Ovary (tissue), 3 donors: ENCODE results near the gene FAM222A.

Source experiments
- EP300 ChIP-seq: sonication (generic); formaldehyde crosslinking; IDR thresholded peaks from one replicate; pipeline ENCODE4 v1.6.1; 2017; ENCODE audit warnings: antibody characterized with exemption
- POLR2A ChIP-seq: fragments of 450-650 bp; IDR thresholded peaks from one replicate; pipeline ENCODE4 v1.6.1; 2017; ENCODE audit warnings: antibody characterized with exemption, mild to moderate bottlenecking, moderate library complexity
- TF ChIP-seq, protein P1 (sequence below), 3 donors: fragments of 450-650 bp in 2 of 3; fragments of 200-600 bp in 1 of 3; IDR thresholded peaks; one replicate each; pipeline versions ENCODE4 v1.5.1 to v1.8.0; 2016 to 2022; ENCODE audit warnings: antibody characterized with exemption in 3 of 3, mild to moderate bottlenecking in 1 of 3
- donor health status: DM: no; HTN: no; CAD: no.

GRCh38 chr12:109729371-109729781 lies 15.8 kb downstream of the FAM222A start:
- TF ChIP-seq POLR2A (no peak), EP300 (no peak)
- TF ChIP-seq, protein P1, sequence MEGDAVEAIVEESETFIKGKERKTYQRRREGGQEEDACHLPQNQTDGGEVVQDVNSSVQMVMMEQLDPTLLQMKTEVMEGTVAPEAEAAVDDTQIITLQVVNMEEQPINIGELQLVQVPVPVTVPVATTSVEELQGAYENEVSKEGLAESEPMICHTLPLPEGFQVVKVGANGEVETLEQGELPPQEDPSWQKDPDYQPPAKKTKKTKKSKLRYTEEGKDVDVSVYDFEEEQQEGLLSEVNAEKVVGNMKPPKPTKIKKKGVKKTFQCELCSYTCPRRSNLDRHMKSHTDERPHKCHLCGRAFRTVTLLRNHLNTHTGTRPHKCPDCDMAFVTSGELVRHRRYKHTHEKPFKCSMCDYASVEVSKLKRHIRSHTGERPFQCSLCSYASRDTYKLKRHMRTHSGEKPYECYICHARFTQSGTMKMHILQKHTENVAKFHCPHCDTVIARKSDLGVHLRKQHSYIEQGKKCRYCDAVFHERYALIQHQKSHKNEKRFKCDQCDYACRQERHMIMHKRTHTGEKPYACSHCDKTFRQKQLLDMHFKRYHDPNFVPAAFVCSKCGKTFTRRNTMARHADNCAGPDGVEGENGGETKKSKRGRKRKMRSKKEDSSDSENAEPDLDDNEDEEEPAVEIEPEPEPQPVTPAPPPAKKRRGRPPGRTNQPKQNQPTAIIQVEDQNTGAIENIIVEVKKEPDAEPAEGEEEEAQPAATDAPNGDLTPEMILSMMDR (IDR thresholded peaks at IDR 0.05), result no peak
